Lung microvascular endothelial cell (primary cell): ENCODE results near the gene ACY1. TPM values are rescaled to one million over a fixed set of nuclear protein-coding genes. Genes with fewer than 3 reads are reported as not detected.

Experiments used
- DNase-seq, 2 donors: peaks; one replicate each; pipeline versions ENCODE4 v3.0.0 to v3.0.0-alpha.2; 2010; ENCODE audit warnings: low read depth in 2 of 2
- total RNA-seq: library from RNA; depleted of rRNA; stranded (reverse); fragments of >200 nt; gene quantifications from 2 replicates; pipeline ENCODE4 v1.2.1, GENCODE V29; 2014

Gene ACY1
- 10.7 and 22.2 TPM in 2 replicates for total RNA-seq

DNA sequence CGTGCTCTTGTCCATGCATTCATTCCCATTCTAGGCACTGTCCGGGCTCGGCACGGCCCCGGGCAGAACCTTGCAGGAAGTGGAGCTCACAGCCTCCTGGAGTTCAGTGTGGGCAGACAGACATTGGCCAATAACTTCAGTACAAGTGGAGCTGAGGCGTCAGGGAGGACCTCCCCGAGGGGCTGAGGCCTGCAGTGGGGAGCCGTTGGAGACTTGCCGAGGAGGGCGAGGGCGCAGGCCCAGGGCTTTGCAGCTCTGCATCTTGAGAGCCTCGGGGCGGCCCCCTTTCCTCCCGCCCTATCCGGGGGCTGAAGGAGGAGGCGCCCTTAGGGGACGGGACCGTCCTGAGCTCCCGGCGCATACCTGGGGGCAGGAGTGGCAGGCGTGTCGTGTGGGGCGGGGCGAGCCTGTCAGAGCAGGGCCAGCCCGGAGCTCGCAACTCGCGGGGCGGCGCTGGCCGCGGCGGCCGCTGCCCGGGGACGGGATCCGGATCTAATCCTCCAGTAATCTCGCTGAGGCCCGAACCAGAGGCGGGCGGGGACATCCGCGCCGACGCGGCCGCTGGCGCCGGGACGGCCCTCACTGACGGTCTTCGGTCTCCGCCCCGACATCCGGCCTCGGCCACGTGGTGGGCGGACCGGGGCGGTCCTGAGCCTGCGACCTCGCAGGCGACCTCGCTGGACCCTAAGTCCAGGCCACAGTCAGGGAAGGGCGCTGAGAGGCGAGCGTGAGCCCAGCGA, at the start of gene ACY1:
TSS of gene ACY1 (plus strand) at position 698 of the 740 bp plus-strand sequence. CDS start 530 bp downstream, outside the sequence.
- DNase-seq, result peak; percentile 83 to 87

DNA sequence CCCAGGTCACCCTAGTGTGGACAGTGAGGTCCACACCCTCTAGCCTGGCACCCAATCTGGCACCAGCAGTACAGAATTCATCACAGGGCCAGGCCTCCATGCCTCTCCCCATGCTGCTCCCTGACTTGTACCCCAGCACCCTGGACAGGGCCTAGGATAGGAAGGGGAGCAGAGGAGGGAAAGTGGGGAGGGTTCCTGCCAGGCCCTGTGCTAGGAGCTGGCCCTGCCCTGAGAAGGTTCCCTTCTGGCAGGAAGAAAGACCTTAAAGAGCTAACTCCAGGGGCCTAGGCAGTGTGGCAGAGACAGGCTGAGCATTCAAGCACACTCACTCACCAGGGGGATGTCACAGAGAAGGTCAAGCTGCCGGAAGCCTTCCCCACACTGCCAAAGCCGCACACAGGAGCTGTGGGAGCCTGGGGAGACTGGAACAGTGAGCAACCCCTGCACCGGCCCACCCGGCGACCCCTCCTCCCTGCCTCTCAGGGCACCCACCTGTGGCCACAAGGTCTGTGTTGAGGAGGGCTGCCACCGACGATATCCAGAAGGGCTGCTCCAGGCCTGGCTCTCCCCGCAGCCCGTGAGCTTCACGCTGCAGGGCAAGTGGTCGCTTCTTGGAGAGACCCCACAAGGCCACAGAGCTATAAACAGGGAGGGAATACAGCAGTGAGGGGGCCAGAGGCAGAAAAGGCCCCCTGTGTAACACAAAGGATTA, 49.0 kb upstream of the ACY1 start:
- DNase-seq, result no peak

DNA sequence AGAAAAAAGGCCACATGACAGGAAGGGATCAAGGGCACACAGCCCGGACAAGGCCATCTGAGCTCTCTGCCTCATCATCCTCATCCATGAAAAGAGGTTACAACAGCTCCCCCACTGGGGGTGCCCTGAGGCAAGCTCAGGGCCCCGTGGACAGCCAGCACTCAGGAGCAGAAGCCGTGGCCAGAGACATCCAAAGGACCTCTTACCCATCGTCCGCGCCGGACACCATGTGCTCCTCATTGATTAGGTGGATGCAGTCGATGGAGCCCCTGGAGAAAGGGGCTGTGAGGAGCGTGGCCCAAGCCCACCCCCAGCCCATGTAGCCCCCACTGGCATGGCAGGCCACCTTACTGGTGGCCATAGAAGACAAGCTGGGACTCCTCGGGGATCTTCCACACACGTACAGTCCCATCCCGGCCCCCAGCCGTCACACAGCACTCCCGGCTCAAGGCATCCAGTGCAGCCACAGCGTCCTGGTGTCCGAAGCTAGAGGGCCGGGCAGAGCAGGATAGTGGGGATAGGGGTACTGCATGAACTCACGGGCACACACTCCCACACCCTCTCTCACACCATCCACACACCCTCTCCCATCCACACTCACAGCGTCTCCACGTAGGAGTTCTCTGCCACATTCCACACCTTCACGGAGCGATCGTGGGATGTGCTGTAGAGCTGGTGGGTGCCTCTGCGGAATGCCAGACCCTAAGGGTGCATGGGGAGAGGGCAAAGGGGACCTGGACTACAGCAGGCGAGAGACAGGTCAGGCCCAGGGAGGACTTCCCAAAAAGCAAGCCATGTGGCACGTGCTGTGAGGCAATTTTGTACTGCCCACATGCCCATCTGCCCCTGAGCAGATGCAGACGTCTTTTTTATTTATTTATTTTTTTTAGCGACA, 48.1 kb upstream of the ACY1 start:
- no peak for DNase-seq

DNA sequence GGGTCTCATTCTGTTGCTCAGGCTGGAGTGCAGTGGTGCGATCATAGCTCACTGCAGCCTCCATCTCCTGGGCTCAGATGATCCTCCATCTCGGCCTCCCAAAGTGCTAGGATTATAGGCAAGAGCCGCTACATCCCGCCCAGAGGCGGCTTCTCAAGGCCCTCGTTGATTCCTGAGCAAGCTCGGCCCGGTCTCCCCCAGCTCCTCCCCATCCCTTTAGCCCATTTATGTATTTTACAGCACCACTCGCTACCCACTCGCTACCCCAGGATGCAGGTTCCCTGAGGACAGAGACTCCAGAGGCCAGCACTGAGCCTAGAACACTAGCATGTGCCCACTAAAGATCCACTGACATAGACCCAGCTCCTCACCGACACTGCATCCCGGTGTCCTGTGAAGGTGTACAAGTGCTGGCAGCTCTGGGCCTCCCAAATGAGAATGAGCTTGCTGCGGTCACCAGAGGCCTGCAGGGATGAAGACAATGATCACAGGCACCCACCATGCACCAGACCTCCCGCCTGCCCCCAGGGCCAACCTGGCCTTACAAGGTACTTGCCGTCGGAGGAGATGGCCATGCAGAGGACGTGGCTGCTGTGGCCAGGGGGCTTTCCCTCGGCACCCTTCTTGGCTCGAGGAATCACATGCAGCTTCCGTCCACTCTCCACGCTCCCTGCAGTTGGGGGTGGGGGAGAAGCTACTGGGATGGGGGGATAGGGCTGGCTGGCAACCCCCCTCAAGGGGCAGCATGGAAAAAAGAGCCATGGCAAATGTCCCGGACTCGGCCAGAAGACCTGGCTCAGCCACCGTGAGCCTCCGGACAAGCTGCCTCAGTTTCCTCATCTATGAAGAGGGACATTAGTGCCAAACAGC, 47.2 kb upstream of the ACY1 start:
- DNase-seq, result peak in 1 of 2 donors; percentile 1

DNA sequence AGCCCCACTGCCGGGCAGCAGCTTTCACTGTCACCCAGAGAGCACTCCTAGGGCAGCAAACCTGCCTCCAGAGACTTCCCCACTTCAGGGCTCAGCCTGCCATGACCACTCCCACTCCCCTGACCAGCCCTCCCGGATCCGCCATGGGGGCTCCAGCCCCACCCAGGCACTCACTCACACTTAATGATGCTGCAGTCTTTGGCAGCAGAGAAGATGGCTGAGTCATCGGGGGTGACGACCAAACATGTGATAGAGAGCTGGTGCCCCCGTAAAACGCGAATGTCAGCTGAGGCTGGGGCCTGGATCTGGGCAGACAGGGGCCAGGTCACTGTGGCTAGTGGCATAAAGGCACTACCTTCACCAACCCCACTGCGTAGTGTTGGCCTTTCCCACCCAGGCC, 46.3 kb upstream of the ACY1 start:
- DNase-seq, result peak in 1 of 2 donors; percentile 1

DNA sequence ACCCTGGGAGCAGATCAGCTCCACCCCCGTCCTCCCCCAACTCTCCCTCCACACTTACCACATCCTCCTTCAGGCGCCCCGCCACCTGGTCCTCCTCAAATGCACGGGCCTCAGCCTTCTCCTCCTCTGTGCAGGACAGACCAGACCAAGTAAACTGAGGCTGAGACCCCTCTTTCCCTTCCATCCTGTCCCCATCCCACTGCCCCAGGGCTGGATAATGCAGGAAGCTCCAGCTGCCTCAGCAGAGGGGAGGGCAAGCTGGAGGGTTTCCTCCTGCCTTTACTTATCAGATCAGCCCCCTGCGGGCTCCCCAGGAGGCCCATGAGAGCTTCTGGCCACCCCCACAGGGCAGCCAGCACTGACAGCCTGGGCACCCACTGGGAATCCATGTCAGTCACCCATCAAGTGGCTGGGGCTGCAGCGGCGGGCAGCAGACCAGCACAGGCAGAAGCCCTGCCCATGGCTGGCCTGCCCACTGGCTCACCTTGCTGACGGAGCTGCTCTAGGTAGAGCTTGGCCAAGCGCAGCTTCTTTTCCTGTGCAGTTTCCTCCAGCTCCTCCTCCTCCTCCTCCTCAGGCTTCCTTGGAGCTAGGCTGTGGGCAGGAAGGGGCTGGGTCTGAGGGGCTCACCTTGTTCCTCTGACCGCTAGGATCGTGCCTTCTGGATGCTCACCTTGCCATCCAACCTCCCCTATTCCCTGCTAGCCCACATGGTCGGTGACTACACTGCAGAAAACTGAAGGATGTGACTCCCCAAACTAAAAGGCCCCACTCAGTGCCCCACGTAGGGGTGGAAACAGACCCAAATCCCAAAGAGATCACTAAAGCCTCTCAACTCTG, 45.5 kb upstream of the ACY1 start:
- DNase-seq, result peak in 1 of 2 donors; percentile 0

DNA sequence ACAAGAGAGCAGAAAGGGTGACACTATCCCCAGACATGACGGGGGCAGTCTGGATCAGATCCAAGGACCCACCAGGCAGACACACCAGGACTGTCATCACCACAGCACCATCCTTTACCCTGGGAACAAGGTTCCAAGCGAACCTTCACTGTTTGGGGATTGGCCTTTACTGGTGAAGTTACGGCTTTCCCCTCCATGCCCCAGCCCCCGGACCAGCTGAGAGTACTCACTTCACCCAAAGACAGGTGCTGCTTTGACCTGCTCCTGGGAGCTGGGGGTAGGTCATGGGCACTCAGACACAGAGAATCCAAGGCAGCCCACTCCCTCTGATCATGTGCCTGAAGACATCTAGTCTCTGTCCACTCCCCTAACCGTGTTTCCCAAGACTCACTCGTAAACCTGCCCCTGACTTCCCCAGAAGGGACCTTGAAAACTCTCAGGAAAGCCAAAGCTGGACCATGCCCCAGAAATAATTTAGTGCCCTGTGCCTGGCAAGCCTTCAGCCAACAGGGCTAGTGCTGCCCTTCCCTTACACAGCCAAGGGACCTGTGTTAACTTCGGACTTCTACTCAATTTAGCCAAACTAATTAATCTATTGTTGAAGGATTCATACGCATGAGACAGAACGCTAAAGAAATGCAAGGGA, 44.4 kb upstream of the ACY1 start:
- peak in 1 of 2 donors; percentile 0 for DNase-seq

DNA sequence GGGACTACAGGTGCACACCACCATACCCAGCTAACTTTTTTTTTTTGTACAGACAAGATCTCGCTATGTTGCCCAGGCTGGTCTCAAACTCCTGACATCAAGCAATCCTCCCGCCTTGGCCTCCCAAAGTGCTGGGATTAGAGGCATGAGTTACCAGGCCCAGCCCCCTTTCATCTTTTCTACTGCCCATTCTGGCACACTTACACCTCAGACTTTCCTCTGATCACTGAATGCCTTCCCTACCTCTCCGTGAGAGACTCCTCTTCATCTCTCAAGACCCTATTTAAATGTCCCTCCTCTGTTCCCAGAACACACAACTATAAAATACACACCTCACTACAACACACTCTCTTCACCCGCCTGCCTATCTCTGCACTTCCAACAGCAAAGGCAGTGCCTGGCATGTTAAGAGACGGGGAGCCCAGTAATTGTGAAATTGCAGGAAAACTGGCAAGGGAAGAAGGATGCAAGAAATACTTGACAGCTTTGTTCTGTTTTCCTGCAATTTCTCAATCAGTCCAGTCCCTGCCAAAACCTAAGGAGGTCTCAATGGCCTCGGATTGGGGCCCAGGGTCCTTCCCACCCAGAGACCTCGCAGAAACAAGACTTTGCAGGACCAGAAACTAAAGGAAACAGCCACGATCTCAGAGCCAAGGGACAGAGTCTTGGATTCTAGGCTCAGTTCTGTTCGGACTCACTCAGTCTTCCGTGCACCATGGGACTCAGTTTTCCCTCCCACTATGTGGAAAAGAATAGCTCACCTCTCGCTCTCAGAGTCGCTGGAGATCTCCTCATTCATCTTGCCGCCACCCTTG, 42.5 kb upstream of the ACY1 start:
- DNase-seq, result no peak

DNA sequence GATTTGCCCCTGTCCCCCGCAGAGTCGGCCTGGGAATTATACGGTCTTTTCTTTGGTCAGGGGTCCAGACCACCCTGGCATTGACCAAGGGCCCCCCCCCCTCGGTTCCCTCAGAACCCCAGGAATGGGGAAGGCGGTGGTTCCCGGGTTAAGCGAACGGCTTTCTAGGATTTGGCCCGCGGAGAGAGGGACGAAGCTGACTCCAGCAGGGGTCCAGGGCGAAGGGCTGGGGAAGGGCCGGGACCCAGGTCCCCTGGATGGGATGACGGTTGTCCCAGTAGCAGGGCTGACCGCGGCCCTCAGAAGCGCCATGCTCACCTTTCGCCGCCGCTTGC, 41.9 kb upstream of the ACY1 start:
- DNase-seq, result no peak

DNA sequence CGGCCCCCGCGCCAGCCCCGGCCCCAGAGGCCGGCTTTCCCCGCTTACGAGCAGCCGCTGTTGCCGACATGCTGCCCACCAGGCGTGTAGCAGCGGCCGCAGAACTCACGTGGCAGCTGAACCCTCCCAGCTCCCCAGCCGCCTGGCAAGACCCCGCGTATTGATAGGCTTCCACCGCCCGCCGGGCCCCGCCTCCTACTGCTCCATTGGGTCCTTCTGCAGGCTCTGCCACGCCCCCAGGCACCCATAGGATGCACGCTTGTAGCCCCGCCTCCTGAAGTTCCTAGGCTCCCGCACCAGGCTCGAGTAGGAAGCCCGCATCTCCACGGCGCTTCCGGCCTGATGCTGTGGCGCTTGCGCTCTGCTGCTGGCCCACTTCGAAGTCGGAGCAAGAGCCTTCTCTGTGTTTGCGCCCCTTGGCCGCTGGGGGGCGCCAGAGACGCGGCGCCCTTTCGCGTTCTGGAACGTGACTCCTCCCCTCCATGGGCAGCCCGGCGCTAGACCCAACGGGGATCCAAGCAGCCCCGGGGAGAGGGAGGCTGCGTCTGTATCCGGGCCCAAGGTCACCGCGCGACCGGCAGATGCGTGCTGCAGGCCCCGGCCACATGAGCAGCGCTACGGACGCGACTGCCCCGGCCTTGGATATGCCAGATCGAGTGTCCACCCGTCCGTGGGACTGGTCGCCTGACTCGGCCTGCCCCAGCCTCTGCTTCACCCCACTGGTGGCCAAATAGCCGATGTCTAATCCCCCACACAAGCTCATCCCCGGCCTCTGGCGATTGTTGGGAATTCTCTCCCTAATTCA, 41.3 kb upstream of the ACY1 start, which contains the start of the genes PARP3 and RRP9:
TSS of gene PARP3 (plus strand) at position 566 of the 805 bp plus-strand sequence. CDS start 993 bp downstream, outside the sequence.
TSS of gene RRP9 (minus strand) at position 107 of the 805 bp plus-strand sequence. CDS start at position 70, 37 bp downstream.
- peak; percentile 100 for DNase-seq

DNA sequence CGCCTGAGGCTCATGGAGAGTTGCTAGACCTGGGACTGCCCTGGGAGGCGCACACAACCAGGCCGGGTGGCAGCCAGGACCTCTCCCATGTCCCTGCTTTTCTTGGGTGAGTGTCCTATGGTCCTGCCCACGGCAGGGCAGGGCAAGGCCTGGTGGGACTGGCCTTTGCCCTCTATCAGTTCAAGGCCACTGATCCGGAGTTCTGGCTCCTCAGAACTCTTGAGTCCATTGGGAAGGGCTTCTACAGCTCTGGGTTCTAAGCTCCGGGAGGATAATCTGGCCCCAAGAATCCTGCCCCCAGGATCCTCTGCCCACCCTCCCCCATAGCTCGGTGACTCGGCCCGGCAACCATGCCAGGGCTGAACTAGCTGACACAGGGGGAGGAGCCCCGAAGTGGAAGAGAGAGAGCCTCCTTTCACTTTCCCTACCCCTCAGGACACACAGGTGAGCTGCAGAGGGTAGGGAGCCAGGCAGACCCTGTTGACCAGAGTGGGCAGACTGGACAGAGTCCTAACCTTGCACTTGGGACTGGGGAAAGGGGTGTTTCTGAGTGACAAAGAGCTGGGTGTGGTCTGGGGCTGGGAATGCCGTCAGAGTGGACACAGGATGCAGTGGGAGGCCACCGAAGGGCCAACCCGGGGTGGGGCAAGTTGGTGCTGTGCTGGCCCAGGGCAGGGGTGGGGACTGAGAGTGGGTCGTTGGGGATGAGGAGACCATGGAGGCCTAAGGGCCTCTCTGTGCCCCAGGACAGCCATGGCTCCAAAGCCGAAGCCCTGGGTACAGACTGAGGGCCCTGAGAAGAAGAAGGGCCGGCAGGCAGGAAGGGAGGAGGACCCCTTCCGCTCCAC, 40.5 kb upstream of the ACY1 start:
- peak; percentile 45 to 58 for DNase-seq

DNA sequence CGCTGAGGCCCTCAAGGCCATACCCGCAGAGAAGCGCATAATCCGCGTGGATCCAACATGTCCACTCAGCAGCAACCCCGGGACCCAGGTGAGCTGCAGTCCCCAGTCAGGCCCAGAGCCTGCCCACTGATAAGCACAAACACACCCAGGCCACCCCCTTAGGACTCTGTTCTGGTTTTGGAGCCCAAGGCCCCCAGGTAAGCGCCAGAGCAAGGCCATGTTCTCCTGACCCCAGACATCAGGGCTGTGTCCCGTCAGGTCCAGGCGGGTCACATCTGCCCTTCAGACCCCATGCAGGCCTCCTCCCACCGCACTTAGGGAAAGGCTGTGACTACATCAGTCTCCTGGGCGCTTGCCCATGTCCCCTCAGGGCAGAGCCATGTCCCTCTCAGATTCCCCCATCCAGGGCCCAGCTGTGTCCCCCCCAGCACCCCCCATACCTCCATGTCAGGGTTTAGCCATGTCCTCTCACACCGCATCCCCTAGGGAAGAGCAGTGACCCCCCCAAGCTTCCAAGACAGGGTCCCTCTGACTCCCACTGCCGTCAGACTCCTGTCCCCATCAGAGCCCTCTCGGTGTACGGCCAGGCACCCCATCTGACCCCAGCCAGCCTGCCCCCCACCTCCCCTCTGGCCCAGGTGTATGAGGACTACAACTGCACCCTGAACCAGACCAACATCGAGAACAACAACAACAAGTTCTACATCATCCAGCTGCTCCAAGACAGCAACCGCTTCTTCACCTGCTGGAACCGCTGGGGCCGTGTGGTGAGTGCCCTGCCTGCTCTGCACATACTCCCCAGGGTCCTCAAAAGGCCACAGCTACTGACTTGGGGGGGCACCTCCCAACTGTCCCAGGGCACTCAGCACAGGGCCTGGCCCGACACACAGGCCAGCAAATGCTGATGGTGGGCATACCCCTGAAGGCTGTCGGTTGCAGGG, 39.6 kb upstream of the ACY1 start:
- DNase-seq, result no peak

DNA sequence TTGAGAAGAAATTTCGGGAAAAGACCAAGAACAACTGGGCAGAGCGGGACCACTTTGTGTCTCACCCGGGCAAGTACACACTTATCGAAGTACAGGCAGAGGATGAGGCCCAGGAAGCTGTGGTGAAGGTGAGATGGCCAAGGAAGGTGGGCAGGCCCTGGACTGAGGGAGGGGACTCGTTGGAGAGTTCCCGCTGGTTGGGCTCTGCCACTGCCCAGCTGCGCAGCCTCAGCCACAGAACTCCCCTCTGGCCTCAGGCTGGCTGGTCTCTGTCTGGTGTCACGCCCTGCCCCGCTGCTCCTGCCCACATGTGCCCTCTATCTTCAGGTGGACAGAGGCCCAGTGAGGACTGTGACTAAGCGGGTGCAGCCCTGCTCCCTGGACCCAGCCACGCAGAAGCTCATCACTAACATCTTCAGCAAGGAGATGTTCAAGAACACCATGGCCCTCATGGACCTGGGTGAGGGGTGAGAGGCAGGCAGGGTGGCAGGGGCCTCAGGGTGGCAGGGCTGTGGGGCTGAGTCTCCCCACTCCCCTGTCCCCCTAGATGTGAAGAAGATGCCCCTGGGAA, 38.8 kb upstream of the ACY1 start:
- DNase-seq, result no peak

DNA sequence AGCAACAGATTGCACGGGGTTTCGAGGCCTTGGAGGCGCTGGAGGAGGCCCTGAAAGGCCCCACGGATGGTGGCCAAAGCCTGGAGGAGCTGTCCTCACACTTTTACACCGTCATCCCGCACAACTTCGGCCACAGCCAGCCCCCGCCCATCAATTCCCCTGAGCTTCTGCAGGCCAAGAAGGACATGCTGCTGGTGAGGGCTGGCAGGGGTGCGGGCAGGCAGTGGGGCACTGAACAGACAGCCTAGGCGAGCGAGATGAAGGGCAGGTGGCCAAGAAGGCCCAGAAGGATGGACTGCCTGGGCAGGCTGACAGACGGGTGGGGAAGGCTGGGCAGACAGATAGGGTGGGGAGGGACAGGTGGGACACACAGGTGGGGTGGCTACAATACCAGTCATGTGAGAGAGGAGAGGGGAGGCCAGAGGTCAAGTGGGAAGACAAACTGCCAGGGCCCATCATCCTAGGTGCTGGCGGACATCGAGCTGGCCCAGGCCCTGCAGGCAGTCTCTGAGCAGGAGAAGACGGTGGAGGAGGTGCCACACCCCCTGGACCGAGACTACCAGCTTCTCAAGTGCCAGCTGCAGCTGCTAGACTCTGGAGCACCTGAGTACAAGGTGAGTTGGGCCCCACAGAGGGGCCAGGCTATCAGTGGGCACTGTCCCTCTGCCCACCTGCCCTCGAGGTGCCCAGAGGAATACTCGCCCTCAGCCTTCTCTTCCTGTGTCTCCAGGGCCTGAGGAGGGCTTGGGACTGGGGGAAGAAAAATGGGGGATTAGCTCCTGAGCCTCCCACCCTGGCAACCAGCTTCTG, 38.1 kb upstream of the ACY1 start:
- no peak for DNase-seq
